Renal cortex interstitium (tissue), 11 donors: ENCODE data around the gene SERBP1. TPM values are rescaled to one million over a fixed set of nuclear protein-coding genes. Genes with fewer than 3 reads are reported as not detected.
"Not testable (repeated sequence)": the region's sequence is repeated elsewhere in the genome, so short reads cannot be mapped to it uniquely, and the experiment has no call there.

Source experiments
- DNase-seq, 11 donors: peaks; one replicate each; pipeline ENCODE4 v3.0.0-alpha.2; 2013; ENCODE audit warnings: low read depth in 9 of 11, low spot score in 4 of 11; ENCODE audit errors: extremely low read depth in 1 of 11
- polyA plus RNA-seq, 3 donors: library from polyadenylated mRNA; unstranded; fragments of 120-200 nt; gene quantifications; one replicate each; pipeline ENCODE4 v1.2.1, GENCODE V29; 2013; ENCODE audit not compliant: insufficient read length in 3 of 3

The SERBP1 gene
- polyA plus RNA-seq, 3 donors: 370 to 429 (median 384) TPM

- DNase-seq: no peak
Observed at GRCh38 chr1:67427465-67427864, 2.7 kb downstream of the SERBP1 start.

- DNase-seq: no peak
Observed at GRCh38 chr1:67420835-67421492, 9.2 kb downstream of the SERBP1 start.

DNA sequence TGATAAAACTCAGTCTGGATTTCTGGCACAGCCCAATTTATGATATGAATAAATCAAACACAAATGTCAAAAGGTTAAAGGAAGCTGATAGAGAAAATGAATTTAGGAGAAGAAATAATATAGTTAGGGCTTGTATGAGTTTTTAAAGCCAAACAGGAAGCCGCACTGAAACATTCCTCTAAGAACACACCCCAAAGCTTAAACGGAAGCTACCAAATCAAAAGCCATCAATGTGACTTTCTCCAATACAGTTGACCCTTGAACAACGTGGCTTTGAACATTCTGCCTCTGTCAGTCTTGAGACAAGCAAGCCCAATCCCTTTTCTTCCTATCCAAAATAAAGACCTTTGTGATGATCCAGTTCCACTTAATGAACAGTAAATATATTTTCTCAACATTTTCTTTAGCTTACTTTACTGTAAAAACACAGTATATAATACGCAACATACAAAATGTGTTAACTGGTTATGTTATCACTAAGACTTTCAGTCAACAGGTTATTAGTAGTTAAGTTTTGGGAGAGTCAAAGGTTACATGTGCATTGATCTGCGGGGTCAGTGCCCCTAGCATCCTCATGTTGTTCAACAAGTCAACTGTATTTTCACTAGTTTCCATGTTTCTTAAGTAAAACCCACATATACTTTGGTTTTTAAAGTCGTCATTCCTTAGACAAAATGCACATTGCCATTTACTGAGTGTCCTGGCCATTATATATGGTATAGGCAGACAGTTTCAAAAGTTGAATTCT, 11.2 kb downstream of the SERBP1 start:
- DNase-seq: no peak

GRCh38 chr1:67417733-67418132, 12.5 kb downstream of the SERBP1 start:
- not testable (repeated sequence) for DNase-seq

GRCh38 chr1:67415041-67415440, 15.2 kb downstream of the SERBP1 start:
- no peak for DNase-seq

GRCh38 chr1:67414574-67414973, 15.6 kb downstream of the SERBP1 start:
- DNase-seq: no peak

DNA sequence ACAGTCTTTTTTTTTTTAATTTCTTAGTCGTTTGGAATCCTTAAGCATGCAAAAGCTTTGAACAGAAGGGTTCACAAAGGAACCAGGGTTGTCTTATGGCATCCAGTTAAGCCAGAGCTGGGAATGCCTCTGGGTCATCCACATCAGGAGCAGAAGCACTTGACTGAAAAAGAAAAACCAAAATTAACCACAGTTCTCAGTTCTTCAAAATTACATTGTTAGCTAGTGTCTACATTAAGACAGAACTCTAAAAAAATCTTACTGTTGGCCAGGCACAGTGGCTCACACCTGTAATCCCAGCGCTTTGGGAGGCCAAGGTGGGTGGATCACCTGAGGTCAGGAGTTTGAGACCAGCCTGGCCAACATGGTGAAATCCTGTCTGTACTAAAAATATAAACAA, 17.1 kb downstream of the SERBP1 start:
- not testable (repeated sequence) for DNase-seq

- no peak for DNase-seq
Observed at GRCh38 chr1:67408148-67408547, 22.1 kb downstream of the SERBP1 start.

DNA sequence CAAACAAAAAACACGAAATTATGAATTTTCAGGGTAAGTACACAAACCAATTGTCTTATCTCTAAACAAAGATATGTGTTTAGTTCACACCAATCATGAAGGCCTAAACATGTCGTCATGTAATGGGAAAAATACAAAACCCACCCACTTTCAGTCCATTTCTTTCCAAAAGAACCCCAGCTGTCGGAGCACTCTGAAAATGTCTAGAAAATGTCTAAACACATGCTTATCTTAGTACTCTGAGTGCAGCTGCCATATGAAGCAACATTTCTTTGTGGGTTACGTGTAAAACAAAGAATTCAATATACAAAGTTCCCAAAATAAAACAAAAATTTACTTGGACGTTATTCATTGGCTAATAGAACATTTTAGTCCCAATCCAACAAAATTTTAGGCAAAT, 22.7 kb downstream of the SERBP1 start:
- no peak for DNase-seq

- no peak for DNase-seq
Observed at GRCh38 chr1:67405473-67406245, 24.5 kb downstream of the SERBP1 start.

- DNase-seq: no peak
Observed at GRCh38 chr1:67404212-67404620, 26.0 kb downstream of the SERBP1 start.

DNA sequence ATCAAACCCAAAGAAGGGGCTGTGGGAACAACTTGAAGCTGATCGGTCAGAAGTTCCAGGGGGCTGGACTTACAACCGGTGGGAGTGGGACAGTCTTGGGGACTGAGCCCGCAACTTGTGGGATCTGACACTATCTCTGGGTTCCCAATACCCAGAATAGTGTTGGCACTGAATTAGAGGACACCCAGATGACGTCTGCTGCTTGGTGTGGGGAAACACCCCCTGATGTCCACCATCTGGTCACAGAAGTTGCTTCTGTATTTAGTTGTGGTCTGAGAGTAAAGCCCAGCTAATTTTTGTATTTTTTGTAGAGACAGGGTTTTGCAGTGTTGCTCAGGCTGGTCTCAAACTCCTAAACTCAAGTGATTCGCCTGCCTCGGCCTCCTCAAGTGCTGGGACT, 28.8 kb downstream of the SERBP1 start:
- no peak for DNase-seq

- DNase-seq: not testable (repeated sequence)
Observed at GRCh38 chr1:67400029-67400786, 30.0 kb downstream of the SERBP1 start.

DNA sequence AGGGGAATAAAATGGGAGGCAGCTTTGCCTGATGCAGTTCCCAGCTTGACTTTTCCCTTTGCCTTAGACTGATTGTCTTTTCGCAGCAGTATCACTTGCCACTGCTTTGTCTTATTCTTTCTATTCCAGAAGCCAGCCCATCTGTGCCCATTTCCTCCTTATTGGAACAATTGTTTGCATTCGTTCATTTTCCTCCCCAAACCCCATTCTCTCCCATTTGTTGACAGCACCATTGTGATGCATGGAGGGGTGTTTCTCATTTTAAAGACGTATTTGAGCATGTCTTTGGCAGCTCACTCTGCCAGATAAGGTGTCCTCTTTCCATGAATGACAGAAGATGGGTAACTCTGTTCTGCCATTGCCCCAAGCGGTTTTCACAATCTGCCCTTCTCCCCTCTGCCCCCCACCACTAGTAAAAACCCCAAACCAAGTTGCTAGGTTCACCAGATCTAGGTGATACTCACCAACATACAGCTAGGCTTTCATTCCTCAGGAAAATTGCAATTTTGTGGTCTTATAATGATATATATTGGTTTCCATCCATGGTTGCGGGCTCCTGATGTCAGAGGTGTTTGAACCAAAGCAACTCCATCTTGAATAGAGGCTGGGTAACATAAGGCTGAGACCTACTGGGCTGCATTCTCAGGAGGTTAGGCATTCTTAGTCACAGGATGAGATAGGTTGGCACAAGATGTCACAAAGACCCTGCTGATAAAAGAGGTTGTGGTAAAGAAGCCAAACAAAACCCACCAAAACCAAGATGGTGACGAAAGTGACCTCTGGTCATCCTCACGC, 30.8 kb downstream of the SERBP1 start:
- no peak for DNase-seq

GRCh38 chr1:67394548-67394947, 35.7 kb downstream of the SERBP1 start:
- no peak for DNase-seq

GRCh38 chr1:67393737-67394136, 36.5 kb downstream of the SERBP1 start:
- DNase-seq: no peak

- peak in 2 of 11 donors; percentile 8 to 11 for DNase-seq
Observed at GRCh38 chr1:67393240-67393639, 37.0 kb downstream of the SERBP1 start.

DNA sequence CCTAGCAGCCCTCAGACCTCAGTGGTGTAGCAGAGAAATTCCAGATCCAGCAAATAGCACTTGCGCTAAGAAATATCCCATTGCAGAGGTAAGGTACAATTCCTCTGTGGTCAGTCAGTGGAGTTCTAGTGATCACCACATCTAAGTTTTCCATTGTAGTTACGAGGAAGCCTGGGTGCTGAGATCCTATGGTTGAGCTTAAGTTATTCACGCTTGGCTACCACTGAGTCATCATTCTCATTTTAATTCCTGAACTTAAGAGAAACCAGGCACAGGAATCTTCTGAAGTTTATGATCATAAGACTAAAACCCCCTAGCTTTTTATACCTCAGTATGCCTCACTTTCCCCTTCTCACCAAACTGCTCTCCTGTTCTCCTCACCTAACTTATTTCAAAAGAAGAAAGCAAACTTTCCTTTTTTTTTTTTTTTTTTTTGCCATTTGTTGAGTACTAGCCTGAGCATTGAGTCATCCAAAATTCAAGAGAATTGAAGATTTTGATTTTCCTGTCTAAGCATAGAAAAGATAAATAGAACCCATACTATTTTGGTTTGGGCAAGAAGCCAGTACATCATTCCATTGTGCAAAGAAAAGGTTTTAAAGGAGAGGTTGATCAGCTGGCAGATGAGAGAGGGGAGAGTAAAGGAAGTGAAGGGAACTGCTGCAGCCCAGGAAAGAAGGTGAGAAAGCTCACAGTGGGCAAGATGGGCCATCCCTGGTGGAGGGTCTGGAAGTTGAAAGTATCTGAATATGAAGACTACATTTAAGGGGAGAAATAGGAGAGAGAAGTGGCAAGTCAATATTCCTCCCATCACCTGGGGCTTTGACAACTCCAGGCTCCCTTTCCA, 39.9 kb downstream of the SERBP1 start:
- no peak for DNase-seq
